DMS 273 (cell line): ENCODE data around the gene MCRIP2.
A peak's percentile ranks its signal among the peaks of the same experiment; 100 is the strongest.

Experiments used
- DNase-seq: peaks from one replicate; lab custom pipeline; 2025; ENCODE audit not compliant: unreplicated experiment; lab: John Stamatoyannopoulos, UW

Gene MCRIP2

DNA sequence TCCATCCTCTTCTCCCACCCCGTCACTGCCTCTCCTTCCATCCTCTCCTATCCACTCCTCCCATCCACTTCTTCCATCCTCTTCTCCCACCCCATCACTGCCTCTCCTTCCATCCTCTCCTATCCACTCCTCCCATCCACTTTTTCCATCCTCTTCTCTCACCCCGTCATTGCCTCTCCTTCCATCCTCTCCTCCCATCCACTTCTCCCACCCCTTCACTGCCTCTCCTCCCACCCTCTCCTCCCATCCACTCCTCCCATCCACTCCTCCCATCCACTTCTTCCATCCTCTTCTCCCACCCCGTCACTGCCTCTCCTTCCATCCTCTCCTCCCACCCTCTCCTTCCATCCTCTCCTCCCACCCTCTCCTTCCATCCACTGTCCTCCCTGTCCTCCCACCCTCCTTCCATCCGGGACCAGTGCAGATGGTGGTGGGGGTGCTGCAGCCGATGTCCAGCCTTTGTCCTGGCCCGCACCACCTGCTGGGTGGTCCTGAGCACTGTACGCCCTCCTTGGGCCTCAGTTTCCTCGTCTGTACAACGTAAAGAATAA is 9.7 kb upstream of the MCRIP2 start:
- no peak for DNase-seq

DNA sequence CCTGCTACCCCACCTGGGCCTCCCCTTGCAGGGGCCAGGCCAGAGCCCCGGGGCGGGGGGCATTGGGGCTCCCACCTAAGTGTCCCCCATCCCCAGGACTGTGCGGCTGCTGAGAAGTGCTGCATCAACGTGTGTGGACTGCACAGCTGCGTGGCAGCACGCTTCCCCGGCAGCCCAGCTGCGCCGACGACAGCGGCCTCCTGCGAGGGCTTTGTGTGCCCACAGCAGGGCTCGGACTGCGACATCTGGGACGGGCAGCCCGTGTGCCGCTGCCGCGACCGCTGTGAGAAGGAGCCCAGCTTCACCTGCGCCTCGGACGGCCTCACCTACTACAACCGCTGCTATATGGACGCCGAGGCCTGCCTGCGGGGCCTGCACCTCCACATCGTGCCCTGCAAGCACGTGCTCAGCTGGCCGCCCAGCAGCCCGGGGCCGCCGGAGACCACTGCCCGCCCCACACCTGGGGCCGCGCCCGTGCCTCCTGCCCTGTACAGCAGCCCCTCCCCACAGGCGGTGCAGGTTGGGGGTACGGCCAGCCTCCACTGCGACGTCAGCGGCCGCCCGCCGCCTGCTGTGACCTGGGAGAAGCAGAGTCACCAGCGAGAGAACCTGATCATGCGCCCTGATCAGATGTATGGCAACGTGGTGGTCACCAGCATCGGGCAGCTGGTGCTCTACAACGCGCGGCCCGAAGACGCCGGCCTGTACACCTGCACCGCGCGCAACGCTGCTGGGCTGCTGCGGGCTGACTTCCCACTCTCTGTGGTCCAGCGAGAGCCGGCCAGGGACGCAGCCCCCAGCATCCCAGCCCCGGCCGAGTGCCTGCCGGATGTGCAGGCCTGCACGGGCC is 8.9 kb upstream of the MCRIP2 start:
- DNase-seq, result no peak

DNA sequence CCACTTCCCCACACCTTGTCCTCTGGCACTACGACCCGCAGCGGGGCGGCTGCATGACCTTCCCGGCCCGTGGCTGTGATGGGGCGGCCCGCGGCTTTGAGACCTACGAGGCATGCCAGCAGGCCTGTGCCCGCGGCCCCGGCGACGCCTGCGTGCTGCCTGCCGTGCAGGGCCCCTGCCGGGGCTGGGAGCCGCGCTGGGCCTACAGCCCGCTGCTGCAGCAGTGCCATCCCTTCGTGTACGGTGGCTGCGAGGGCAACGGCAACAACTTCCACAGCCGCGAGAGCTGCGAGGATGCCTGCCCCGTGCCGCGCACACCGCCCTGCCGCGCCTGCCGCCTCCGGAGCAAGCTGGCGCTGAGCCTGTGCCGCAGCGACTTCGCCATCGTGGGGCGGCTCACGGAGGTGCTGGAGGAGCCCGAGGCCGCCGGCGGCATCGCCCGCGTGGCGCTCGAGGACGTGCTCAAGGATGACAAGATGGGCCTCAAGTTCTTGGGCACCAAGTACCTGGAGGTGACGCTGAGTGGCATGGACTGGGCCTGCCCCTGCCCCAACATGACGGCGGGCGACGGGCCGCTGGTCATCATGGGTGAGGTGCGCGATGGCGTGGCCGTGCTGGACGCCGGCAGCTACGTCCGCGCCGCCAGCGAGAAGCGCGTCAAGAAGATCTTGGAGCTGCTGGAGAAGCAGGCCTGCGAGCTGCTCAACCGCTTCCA is 8.1 kb upstream of the MCRIP2 start:
- DNase-seq, result no peak

DNA sequence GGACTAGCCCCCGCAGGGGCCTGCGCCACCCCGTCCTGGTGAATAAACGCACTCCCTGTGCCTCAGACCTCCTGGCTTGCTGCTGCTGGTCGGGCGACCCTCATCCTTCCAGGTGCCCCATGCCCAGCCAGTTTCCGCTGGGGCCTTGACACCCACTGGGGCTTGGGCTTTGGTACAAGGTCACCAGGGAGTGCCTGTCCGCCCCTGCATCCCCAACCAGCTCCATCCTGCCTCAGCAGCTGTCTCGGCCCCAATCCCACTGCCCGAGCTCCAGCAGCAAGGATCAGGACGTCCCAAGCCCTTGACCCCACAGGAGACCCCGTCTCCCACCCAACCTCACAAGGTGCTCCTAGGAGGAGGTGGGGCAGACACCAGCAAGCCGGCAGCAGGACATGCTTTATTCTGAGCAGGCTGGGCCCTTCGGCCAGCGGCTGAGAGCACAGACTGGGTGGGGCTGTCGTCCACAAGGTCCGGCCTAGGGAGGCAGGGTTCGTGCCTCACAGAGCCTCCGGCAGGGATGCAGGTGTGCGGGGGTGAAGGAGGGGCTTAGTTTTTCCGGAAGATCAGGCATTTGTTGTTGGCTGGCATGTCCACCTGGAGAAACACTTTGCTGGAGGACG is 7.5 kb upstream of the MCRIP2 start:
- no peak for DNase-seq

DNA sequence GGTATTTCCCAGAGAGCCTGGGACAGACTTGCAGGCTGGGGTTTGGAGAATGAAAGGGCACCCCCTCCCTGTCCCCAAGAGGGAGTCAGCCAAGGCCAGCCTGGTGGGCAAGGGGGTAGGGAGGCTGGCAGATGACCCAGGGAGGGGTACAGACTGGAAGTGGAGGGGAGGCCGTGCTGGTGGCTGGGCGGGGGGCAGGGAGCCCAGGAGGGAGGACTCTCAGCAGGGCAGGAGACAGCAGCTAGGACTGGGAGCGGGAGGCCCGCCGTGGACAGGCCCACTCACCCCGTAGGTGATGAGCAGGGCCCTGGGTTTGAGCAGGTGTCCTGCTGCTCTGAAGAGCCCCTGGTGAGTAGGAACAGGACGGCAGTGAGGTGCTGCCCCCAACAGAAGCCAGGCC is 6.6 kb upstream of the MCRIP2 start:
- no peak for DNase-seq

DNA sequence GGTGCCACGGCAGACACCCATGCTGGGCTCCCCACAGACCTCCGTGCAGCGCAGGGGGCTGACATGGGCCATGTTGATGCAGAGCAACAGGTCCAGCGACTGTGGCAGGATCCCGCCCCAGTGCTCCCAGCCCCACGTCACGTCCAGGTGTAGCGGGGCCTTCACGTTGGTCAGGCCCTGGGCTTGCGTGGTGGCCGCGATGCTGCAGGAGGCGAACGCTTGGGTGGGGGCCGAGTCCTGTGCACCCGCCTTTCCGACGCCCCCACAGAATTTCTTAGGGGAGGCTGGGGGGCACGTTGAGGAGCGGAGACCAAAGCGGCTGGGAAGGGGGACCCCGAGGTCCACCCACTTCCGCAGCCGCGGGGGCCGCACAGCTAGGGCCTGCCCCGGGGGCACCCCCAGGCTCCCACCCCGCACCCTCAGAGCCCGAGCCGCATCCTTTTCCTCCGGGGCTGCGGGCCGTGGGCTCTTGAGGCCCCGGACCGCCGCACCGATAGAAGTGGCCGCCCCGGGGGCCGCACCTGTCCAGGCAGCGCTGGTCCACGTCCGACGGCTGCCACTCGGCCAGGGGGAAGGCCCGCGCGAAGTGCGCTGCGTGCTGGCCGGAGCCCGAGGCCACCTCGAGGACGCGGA is 5.9 kb upstream of the MCRIP2 start:
- DNase-seq, result no peak

DNA sequence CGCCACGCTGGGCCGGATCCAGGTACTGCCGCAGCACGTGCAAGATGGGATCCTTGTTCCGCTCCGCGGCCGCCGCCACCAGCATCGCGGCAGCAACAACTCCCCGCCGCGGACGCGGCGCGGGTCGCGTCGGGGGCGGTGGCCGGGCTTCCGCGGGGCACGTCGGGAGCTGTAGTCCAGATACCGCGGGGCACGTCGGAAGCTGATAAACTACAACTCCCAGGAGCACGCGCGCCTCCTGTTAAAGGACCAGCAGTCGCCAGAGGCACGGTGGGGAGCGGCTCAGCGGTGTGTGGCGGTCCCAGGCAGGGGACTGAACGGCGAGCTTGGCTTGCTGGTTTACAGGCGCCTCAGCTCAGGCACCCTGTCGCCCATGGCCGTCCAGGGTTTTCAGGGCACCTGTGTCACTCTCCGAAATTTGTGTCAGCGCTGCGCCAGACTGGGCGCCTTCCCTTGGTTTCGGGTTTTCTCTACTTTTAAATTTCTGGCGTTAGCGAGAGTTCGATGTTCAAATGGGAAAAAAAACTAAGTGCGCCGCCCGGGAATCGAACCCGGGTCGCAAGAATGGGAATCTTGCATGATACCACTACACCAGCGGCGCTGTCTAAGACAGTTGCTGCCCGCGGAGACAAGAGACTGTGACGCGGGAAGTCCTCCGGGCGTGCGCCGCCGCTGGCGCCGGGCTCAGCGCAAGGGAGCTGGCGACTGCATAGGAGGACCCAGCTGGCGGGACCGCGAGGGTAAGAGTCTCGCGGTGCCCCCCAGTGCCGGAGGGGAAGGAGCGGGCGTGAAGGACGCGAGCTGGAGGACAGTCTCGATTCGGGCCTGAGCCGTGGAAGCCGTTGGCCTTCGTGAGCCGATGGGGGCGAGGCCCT is 5.2 kb upstream of the MCRIP2 start, which contains the start of gene METTL26:
Gene METTL26, minus strand, starts transcription at position 100 of the 875 bp plus-strand sequence. Its CDS starts 15 bp downstream, at position 85.
- DNase-seq, result peak; percentile 97

DNA sequence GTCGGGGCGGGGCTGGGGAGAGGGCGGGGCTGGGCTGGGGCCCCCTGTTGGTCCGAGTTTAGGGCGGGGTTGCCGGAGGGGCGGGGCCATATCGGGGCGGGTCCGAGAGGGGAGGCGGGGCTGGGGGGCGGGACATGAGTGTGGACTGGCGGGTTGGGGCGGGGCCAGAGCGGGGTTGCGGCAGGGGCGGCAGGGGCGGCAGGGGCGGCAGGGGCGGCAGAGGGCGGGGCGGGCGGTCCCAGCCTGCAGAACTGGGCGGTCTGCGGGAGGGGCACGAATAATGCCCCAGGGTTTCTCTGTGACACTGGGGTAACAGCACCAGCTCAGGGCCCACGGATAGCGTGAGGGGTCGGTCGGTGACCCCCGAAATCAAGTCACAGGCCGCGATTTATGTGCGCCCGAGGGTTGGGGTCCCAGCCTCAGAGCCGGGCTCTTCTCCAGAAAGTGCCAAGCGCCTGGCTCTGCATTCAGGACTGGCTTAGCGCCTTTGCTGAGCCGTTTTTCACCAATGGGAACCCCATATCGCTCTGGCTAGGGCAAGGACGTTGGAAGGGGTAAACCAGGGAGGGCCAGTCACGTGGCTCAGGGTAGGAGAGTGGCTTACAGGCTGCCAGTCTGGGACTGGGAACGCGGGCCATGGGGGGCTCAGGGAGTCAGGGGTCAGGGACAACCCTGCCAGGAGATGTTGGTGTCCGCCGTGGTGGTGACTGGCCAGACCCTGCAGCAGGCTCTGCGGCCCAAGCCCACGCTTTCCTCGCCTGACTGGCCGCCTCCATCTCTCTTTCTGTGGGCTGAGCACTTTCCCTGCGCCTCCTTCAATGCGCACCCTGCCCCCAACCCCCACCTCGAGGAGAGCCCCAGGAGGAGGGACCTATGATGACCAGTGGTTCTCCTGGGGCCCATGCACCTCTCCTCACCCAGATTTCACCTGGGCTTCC is 4.3 kb upstream of the MCRIP2 start:
- DNase-seq, result peak; percentile 58

DNA sequence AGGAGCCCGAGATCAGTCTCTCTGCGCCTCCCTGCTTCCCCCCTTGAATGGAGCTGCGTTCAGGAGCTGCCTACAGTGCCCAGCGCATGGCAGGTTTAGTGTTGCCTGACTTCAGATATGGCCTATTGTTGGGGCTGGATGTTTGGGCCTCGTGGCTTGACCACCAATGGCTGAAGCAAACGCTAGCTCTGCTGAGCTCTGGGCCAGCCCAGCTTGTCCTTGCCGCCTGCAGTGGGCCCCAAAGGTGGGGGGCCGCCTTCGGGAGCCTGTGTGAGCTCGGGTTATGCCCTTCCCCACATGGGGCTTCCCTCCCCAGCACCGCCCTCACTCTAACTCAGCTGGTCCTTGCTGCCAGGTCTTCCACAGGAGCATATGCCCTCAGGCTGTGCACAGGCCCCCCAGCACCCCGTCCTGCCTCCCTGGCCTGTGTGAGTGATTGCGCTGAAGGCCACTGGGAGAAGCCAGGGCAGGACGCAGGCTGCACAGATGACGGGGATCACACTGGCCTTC is 3.5 kb upstream of the MCRIP2 start:
- no peak for DNase-seq

DNA sequence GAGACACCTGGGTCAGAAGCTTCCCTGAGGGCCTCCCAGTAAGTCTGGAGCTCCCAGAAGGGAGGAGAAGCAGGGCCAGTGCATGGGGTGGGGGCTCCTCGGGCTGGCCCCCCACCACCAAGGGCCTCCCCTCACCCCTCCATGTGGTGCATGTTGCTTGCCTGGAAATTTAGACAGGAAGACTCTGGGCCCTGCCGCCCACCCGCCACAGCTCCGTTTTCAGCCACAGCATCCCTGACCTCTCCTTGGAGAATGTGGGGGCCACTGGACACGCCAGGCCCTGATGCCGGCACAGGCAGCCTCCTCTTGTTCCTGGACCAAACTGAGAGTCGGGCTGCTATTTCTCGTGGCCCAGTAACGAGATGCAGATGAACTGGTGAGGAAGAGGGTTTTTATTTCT is 2.8 kb upstream of the MCRIP2 start:
- no peak for DNase-seq

DNA sequence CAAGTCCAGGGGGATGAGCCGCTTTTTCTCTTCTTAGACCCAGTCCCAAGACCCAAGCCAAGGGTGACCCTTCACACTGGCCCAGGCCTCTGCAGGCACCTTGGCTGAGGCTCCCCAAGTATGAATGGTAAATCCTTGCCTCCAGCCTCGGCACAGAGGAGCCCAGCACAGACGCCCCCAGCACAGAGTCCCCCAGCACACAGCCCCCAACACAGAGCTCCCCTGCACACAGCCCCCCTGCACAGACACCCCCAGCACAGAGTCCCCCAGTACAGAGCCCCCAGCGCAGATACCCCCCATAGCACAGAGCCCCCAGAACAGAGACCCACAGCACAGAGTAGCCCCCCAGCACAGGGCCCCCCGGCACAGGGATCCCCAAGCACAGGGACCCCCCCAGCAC is 1.0 kb upstream of the MCRIP2 start:
- no peak for DNase-seq

DNA sequence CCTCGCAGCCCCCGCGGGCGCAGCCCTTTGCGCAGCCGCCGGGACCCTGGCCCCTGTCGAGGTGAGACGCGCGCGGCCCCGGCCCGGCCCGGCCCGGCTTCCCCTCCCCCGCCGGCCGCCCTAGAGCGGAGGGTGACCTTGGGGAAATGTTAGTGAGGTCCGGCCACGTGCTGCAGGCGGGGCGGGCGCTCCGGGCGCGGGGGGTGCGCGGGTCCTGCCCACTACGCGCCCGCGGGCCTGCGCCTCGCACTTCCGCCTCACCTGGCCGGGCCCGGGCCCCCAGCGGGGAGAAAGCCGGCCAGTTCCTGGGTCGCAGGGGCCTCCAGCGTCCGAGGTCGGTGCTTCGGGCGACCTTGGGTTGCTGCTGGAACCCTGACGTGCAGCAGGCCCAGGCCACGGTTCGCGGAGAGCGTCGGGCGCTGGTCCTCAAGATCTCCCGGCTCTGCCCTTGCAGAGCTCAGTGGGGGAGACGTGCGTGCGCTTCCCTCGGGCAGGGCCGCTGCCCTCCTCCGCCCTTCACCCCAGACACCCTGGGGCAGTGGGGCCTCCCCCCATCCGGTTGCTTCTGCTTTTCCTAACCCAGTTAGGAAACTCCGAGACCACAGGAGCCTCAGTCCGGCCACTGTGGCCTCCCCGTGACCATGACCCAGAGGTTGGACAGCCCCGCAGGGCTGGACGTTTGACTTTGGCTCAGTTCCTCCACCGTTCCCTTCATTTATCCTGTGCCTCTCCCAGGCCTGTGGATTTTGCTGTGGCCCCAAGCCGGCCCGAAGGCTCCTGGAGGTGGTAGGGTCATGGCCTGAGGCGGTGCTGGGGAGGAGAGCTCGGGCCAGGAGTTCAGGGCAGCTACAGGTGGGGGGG is 791 bp downstream of the MCRIP2 start:
- DNase-seq, result peak; percentile 73

DNA sequence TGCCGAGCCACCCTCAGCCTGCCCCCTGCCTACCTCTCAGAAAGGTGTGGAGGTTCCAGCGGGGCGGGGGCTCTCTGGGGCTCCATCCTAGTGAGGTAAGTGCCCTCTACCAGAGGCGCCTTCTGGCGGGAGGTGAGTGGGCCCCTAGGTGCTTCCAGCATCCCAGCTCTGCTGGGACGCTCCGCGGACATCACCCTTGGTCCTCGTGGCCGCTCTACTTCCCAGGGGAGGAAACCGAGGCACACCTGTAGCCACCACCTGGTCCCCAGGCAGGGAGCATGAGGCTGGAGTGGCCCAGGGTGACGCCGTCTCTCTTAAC is 1.4 kb downstream of the MCRIP2 start:
- DNase-seq, result no peak

DNA sequence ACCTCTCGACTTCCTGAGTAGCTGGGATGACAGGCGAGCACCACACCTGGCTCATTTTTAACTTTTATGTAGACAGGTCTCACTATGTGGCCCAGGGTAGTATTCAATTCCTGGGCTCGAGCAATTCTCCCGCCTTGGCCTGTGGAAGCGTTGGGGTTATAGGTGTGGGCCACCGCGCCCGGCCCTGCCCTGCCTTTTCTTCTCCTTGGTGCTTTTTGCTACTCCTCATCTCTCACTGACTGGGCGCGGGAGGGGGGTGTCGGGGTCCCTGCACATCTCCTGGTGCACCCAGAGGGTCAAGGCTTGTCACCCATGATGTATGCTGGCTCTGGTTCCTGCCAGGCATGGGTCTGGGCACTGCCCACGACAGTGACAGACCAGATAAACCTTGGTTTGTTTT is 2.9 kb downstream of the MCRIP2 start:
- no peak for DNase-seq

DNA sequence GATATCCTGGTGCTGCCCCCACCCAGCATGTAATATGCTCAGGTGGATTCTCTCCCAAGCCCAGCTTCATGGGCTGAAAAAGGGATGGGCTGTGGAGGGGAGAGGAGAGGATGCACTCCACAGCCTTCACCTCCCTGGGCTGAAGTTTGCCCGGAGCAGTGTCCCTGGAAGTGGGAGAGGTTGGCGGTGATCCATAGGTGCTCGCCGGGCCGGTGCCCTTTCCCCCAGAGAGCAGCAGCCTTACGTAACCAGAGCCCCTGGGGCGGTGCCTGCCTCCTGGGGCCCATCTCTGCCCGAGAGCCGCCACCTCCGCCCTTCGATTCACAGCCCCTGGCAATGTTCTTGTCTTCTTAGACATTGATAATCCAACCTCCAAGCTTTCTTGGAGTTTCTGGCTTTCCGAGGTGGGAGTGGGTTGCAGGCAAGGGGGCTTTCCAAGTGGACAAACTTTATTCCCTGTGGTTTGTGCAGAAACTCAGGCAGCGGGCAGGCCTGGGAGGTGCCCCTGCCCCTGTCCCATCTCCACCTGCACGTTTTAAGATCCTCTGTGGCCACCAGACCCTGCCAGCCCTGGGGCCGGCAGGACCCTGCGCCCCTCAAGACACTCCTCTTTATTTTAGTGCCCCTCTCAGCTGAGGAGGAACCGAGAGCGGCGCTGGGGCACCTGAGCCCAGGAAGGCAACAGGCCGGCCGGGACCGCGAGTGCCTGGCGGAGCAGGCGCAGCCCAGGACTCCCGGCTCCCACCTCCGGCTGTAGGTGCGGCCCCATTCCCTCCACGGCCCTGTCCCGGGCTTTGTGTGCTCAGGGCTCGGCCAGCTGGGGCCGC is 4.4 kb downstream of the MCRIP2 start:
- no peak for DNase-seq

DNA sequence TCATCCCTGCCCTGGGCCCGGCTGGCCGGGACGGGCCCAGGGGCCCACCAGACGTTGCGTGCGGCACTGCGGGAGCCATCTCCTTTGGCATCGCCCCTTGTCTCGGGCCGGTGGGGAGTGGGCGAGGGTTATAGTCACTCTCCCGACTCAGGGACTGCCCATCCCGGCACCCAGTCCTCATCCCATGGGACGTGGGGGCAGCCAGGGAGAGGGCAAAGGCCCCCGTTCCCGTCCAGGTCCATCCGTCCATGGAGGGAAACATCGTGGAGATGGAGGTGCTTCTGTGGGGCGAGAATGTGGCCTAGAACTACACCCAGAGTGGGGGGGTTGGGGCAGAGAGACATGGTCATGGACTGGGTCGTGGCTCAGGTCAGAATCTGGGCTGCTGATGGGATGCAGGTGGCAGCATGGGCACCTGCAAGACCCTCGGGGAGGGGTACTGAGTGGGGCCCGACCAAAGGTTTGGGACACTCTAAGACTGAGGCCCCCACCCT is 5.1 kb downstream of the MCRIP2 start:
- DNase-seq, result no peak
